ENCODE results near the gene PHACTR2.

Gene PHACTR2

GRCh38 chr6:143675946-143676345, 1.8 kb upstream of the PHACTR2 start:
- Histone ChIP-seq H3K9ac (ENCODE audit: low read length) (no peak overlapping the region), H3F3A (ENCODE audit: insufficient read depth, low read length) (no peaks in the 10 kb centered on the region), H3K9me3 (replicated peaks; ENCODE audit: insufficient read depth, low read length) (no peaks in the 10 kb centered on the region), H3K4me2 (ENCODE audit: low read depth, low read length) (no peak overlapping the region), H2AFZ (ENCODE audit: low read length) (no peak overlapping the region), H4K20me1 (ENCODE audit: insufficient read depth, low read length) (no peaks in the 10 kb centered on the region), H3K4me3 (ENCODE audit: low read length) (no peak overlapping the region), H3K9me2 (replicated peaks; ENCODE audit: insufficient read depth, low read length) (no peaks in the 10 kb centered on the region), H3K27me3 (replicated peaks; ENCODE audit: insufficient read depth, low read length) (no peaks in the 10 kb centered on the region), H3K4me1 (ENCODE audit: low read length) (no peaks in the 10 kb centered on the region), H3K79me2 (ENCODE audit: low read length) (no peaks in the 10 kb centered on the region), H3K27ac (ENCODE audit: low read length) (no peak overlapping the region), H3K36me3 (replicated peaks; ENCODE audit: insufficient read depth, low read length) (no peaks in the 10 kb centered on the region)
- DNase-seq = no peak
- TF ChIP-seq EZH2phosphoT487 (IDR thresholded peaks at IDR 0.05; ENCODE audit: low read length) (no peak), EZH2 (optimal IDR thresholded peaks at IDR 0.05; ENCODE audit: low read depth, low read length) (no peak)
- TF ChIP-seq, protein P1, sequence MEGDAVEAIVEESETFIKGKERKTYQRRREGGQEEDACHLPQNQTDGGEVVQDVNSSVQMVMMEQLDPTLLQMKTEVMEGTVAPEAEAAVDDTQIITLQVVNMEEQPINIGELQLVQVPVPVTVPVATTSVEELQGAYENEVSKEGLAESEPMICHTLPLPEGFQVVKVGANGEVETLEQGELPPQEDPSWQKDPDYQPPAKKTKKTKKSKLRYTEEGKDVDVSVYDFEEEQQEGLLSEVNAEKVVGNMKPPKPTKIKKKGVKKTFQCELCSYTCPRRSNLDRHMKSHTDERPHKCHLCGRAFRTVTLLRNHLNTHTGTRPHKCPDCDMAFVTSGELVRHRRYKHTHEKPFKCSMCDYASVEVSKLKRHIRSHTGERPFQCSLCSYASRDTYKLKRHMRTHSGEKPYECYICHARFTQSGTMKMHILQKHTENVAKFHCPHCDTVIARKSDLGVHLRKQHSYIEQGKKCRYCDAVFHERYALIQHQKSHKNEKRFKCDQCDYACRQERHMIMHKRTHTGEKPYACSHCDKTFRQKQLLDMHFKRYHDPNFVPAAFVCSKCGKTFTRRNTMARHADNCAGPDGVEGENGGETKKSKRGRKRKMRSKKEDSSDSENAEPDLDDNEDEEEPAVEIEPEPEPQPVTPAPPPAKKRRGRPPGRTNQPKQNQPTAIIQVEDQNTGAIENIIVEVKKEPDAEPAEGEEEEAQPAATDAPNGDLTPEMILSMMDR (IDR thresholded peaks at IDR 0.05; ENCODE audit: low read length) = no peak

- no peaks in the 10 kb centered on the region for H3K79me2 ChIP-seq (ENCODE audit: low read length)
- no peak overlapping the region for H3K27ac ChIP-seq (ENCODE audit: low read length)
- no peaks in the 10 kb centered on the region for H4K20me1 ChIP-seq (ENCODE audit: insufficient read depth, low read length)
- H2AFZ ChIP-seq (ENCODE audit: low read length) = no peak overlapping the region
- no peak for DNase-seq
- no peak overlapping the region for H3K9ac ChIP-seq (ENCODE audit: low read length)
- H3K4me3 ChIP-seq (ENCODE audit: low read length) = no peak overlapping the region
- no peaks in the 10 kb centered on the region for H3K4me1 ChIP-seq (ENCODE audit: low read length)
- no peaks in the 10 kb centered on the region for H3K9me2 ChIP-seq (replicated peaks; ENCODE audit: insufficient read depth, low read length)
- TF ChIP-seq EZH2phosphoT487 (IDR thresholded peaks at IDR 0.05; ENCODE audit: low read length) (no peak), EZH2 (optimal IDR thresholded peaks at IDR 0.05; ENCODE audit: low read depth, low read length) (no peak)
- TF ChIP-seq, protein P1 (IDR thresholded peaks at IDR 0.05; ENCODE audit: low read length) = no peak
- no peaks in the 10 kb centered on the region for H3K36me3 ChIP-seq (replicated peaks; ENCODE audit: insufficient read depth, low read length)
- H3K27me3 ChIP-seq (replicated peaks; ENCODE audit: insufficient read depth, low read length) = no peaks in the 10 kb centered on the region
- no peak overlapping the region for H3K4me2 ChIP-seq (ENCODE audit: low read depth, low read length)
- no peaks in the 10 kb centered on the region for H3F3A ChIP-seq (ENCODE audit: insufficient read depth, low read length)
- H3K9me3 ChIP-seq (replicated peaks; ENCODE audit: insufficient read depth, low read length) = no peaks in the 10 kb centered on the region
Observed at GRCh38 chr6:143676437-143677045, 1.2 kb upstream of the PHACTR2 start.

- Histone ChIP-seq H3K27me3 (replicated peaks; ENCODE audit: insufficient read depth, low read length) (no peaks in the 10 kb centered on the region), H3K79me2 (ENCODE audit: low read length) (no peaks in the 10 kb centered on the region), H3K9me3 (replicated peaks; ENCODE audit: insufficient read depth, low read length) (no peaks in the 10 kb centered on the region), H2AFZ (ENCODE audit: low read length) (no peak overlapping the region), H3K4me2 (ENCODE audit: low read depth, low read length) (no peak overlapping the region), H3F3A (ENCODE audit: insufficient read depth, low read length) (no peaks in the 10 kb centered on the region), H3K4me1 (ENCODE audit: low read length) (no peaks in the 10 kb centered on the region), H3K9ac (ENCODE audit: low read length) (no peak overlapping the region), H4K20me1 (ENCODE audit: insufficient read depth, low read length) (no peaks in the 10 kb centered on the region), H3K4me3 (ENCODE audit: low read length) (no peak overlapping the region), H3K9me2 (replicated peaks; ENCODE audit: insufficient read depth, low read length) (no peaks in the 10 kb centered on the region), H3K36me3 (replicated peaks; ENCODE audit: insufficient read depth, low read length) (no peaks in the 10 kb centered on the region), H3K27ac (ENCODE audit: low read length) (no peak overlapping the region)
- TF ChIP-seq, protein P1 (IDR thresholded peaks at IDR 0.05; ENCODE audit: low read length) = no peak
- no peak for TF ChIP-seq EZH2phosphoT487 (IDR thresholded peaks at IDR 0.05; ENCODE audit: low read length)
- no peak for TF ChIP-seq EZH2 (optimal IDR thresholded peaks at IDR 0.05; ENCODE audit: low read depth, low read length)
- no peak for DNase-seq
Observed at GRCh38 chr6:143677577-143677890, 231 bp upstream of the PHACTR2 start.

Data from MM.1S (cell line).